Measurements from ENCODE around the gene PICK1. TPM values are rescaled to one million over a fixed set of nuclear protein-coding genes. Genes with fewer than 3 reads are reported as not detected.
A peak's percentile ranks its signal among the peaks of the same experiment; 100 is the strongest.

PICK1 gene
- total RNA-seq, 1 donor from 2014 or later, result 22.9 TPM

GRCh38 chr22:38041760-38042487 is 15.3 kb upstream of the PICK1 start:
- DNase-seq (ENCODE audit: low read depth) (no peak), FAIRE-seq (no peak)
- TF ChIP-seq EZH2 (IDR thresholded peaks at IDR 0.05; ENCODE audit: insufficient read depth, low read length), result no peak
- no peaks in the 10 kb centered on the region for H3K9me3 ChIP-seq (ENCODE audit: insufficient read depth, low read depth, low read length)
- no peaks in the 10 kb centered on the region for H4K20me1 ChIP-seq (ENCODE audit: insufficient read depth, low read length)
- H3K27ac ChIP-seq (ENCODE audit: low read depth, low read length), result no peak overlapping the region
- H3K4me2 ChIP-seq (ENCODE audit: low read length), result no peak overlapping the region
- H3K27me3 Mint-ChIP-seq (ENCODE audit: low read depth, unreplicated experiment), result peaks cover 7% of the 10 kb centered on the region
- H3K36me3 Mint-ChIP-seq (ENCODE audit: low read depth, unreplicated experiment), result no peaks in the 10 kb centered on the region
- H3K4me1 ChIP-seq (ENCODE audit: insufficient read depth, low read length), result no peaks in the 10 kb centered on the region
- no peak overlapping the region for H3K9ac ChIP-seq (ENCODE audit: low read length)
- no peaks in the 10 kb centered on the region for H3K27me3 ChIP-seq (ENCODE audit: insufficient read depth, low read length)
- no peak overlapping the region for H2AFZ ChIP-seq (ENCODE audit: low read depth, low read length)
- no peak overlapping the region for H3K4me3 ChIP-seq (ENCODE audit: insufficient read depth, low read depth, low read length)
- H3K4me3 Mint-ChIP-seq (ENCODE audit: unreplicated experiment), result no peak overlapping the region
- H3K79me2 ChIP-seq (ENCODE audit: insufficient read depth, low read length), result no peaks in the 10 kb centered on the region
- no peaks in the 10 kb centered on the region for H3K9me3 Mint-ChIP-seq (ENCODE audit: unreplicated experiment)
- H3K27ac Mint-ChIP-seq (ENCODE audit: unreplicated experiment), result no peak overlapping the region
- H3K36me3 ChIP-seq (ENCODE audit: insufficient read depth, low read length), result no peaks in the 10 kb centered on the region
- peaks cover 8% of the 10 kb centered on the region for H3K4me1 Mint-ChIP-seq (ENCODE audit: low read depth, unreplicated experiment)

- no peak overlapping the region for H3K27ac ChIP-seq (ENCODE audit: low read depth, low read length)
- no peaks in the 10 kb centered on the region for H3K4me1 ChIP-seq (ENCODE audit: insufficient read depth, low read length)
- H3K9me3 ChIP-seq (ENCODE audit: insufficient read depth, low read depth, low read length), result no peaks in the 10 kb centered on the region
- FAIRE-seq (no peak), DNase-seq (ENCODE audit: low read depth) (no peak)
- Mint-ChIP-seq H3K4me3 (ENCODE audit: unreplicated experiment) (no peak overlapping the region), H3K27ac (ENCODE audit: unreplicated experiment) (no peak overlapping the region), H3K9me3 (ENCODE audit: unreplicated experiment) (no peaks in the 10 kb centered on the region), H3K36me3 (ENCODE audit: low read depth, unreplicated experiment) (no peaks in the 10 kb centered on the region), H3K4me1 (ENCODE audit: low read depth, unreplicated experiment) (peaks cover 7% of the 10 kb centered on the region), H3K27me3 (ENCODE audit: low read depth, unreplicated experiment) (peaks cover 11% of the 10 kb centered on the region)
- H3K36me3 ChIP-seq (ENCODE audit: insufficient read depth, low read length), result no peaks in the 10 kb centered on the region
- H3K4me3 ChIP-seq (ENCODE audit: insufficient read depth, low read depth, low read length), result no peak overlapping the region
- no peaks in the 10 kb centered on the region for H3K27me3 ChIP-seq (ENCODE audit: insufficient read depth, low read length)
- no peaks in the 10 kb centered on the region for H4K20me1 ChIP-seq (ENCODE audit: insufficient read depth, low read length)
- no peaks in the 10 kb centered on the region for H3K79me2 ChIP-seq (ENCODE audit: insufficient read depth, low read length)
- TF ChIP-seq CTCF (IDR thresholded peaks at IDR 0.05; ENCODE audit: insufficient read depth, low read depth, low read length), result no peak
- no peak for TF ChIP-seq EZH2 (IDR thresholded peaks at IDR 0.05; ENCODE audit: insufficient read depth, low read length)
- no peak overlapping the region for H3K4me2 ChIP-seq (ENCODE audit: low read length)
- H3K9ac ChIP-seq (ENCODE audit: low read length), result no peak overlapping the region
- no peak overlapping the region for H2AFZ ChIP-seq (ENCODE audit: low read depth, low read length)
Measured at GRCh38 chr22:38042488-38042790, 14.8 kb upstream of the PICK1 start.

GRCh38 chr22:38043151-38044039 is 13.8 kb upstream of the PICK1 start:
- DNase-seq (ENCODE audit: low read depth) (no peak), FAIRE-seq (no peak)
- peaks cover 7% of the 10 kb centered on the region for H3K4me1 Mint-ChIP-seq (ENCODE audit: low read depth, unreplicated experiment)
- no peaks in the 10 kb centered on the region for H3K36me3 Mint-ChIP-seq (ENCODE audit: low read depth, unreplicated experiment)
- H3K27me3 ChIP-seq (ENCODE audit: insufficient read depth, low read length), result no peaks in the 10 kb centered on the region
- H3K4me1 ChIP-seq (ENCODE audit: insufficient read depth, low read length), result no peaks in the 10 kb centered on the region
- H3K9ac ChIP-seq (ENCODE audit: low read length), result no peak overlapping the region
- H3K79me2 ChIP-seq (ENCODE audit: insufficient read depth, low read length), result no peaks in the 10 kb centered on the region
- no peaks in the 10 kb centered on the region for H3K9me3 ChIP-seq (ENCODE audit: insufficient read depth, low read depth, low read length)
- peaks cover 11% of the 10 kb centered on the region for H3K27me3 Mint-ChIP-seq (ENCODE audit: low read depth, unreplicated experiment)
- H3K27ac ChIP-seq (ENCODE audit: low read depth, low read length), result no peak overlapping the region
- H3K27ac Mint-ChIP-seq (ENCODE audit: unreplicated experiment), result no peak overlapping the region
- no peak overlapping the region for H3K4me2 ChIP-seq (ENCODE audit: low read length)
- H3K9me3 Mint-ChIP-seq (ENCODE audit: unreplicated experiment), result no peaks in the 10 kb centered on the region
- H3K4me3 Mint-ChIP-seq (ENCODE audit: unreplicated experiment), result peak overlapping the region; percentile 45
- H2AFZ ChIP-seq (ENCODE audit: low read depth, low read length), result no peak overlapping the region
- TF ChIP-seq EZH2 (IDR thresholded peaks at IDR 0.05; ENCODE audit: insufficient read depth, low read length) (no peak), CTCF (IDR thresholded peaks at IDR 0.05; ENCODE audit: insufficient read depth, low read depth, low read length) (no peak)
- H3K36me3 ChIP-seq (ENCODE audit: insufficient read depth, low read length), result no peaks in the 10 kb centered on the region
- no peaks in the 10 kb centered on the region for H4K20me1 ChIP-seq (ENCODE audit: insufficient read depth, low read length)
- no peak overlapping the region for H3K4me3 ChIP-seq (ENCODE audit: insufficient read depth, low read depth, low read length)

Measured in astrocyte (in vitro differentiated cells and primary cell).